Measurements from ENCODE around the gene PAPSS2. TPM values are rescaled to one million over a fixed set of nuclear protein-coding genes. Genes with fewer than 3 reads are reported as not detected.

PAPSS2 gene
- total and polyA plus RNA-seq, 10 donors, result 3.0 to 25.9 (median 12.6) TPM

GRCh38 chr10:87702260-87702972 is 42.7 kb downstream of the PAPSS2 start:
- DNase-seq, result no peak
- peaks cover 0 to 1% (median 0%) of the 10 kb centered on the region in 7 donors for H3K27me3 ChIP-seq (replicated peaks in 1 of 7)
- H3K36me3 ChIP-seq, result no peaks in the 10 kb centered on the region
- H3K9me3 ChIP-seq, result no peaks in the 10 kb centered on the region
- 82 to 88% (median 86%) methylated on average over 9 of the region's 9 CpGs for WGBS, 5 donors
- H3K27ac ChIP-seq, result no peak overlapping the region
- intact Hi-C loops (cut with DNase I; ENCODE audit: low total_unique reads), result no loop called here
- no peak for TF ChIP-seq CTCF (IDR thresholded peaks at IDR 0.05 in 8 of 11, conservative IDR thresholded peaks at IDR 0.05 in 3 of 11)
- H3K4me1 ChIP-seq, result no peaks in the 10 kb centered on the region
- no peak overlapping the region for H3K4me3 ChIP-seq

DNA sequence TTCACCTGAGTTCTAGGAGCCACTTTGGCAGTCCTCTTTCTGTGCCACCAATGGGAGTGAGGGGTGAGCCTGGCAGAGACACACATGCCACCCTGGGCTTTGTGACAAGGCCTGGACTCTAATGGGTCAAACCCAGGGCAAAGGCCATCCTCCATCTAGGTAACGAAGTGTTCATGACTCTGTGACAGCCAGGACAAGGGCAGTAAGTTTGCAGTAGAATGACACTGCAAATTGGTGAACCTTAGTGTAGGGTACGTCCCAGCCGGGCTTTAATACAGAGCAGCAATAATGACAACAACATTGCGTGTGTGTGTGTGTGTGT is 43.3 kb downstream of the PAPSS2 start:
- H3K27me3 ChIP-seq (replicated peaks in 1 of 7), result no peaks in the 10 kb centered on the region
- H3K36me3 ChIP-seq, result no peaks in the 10 kb centered on the region
- TF ChIP-seq CTCF (IDR thresholded peaks at IDR 0.05 in 8 of 11, conservative IDR thresholded peaks at IDR 0.05 in 3 of 11), result no peak
- TF ChIP-seq POLR2A (IDR thresholded peaks at IDR 0.05), result no peak
- no peak for TF ChIP-seq POLR2AphosphoS5 (IDR thresholded peaks at IDR 0.05)
- intact Hi-C loops (cut with DNase I; ENCODE audit: low total_unique reads), result no loop called here
- no peaks in the 10 kb centered on the region for H3K9me3 ChIP-seq
- 81 to 98% (median 92%) methylated on average over 4 of the region's 4 CpGs for WGBS, 5 donors
- no peaks in the 10 kb centered on the region for H3K4me1 ChIP-seq
- H3K4me3 ChIP-seq, result no peak overlapping the region
- no peak overlapping the region for H3K27ac ChIP-seq
- no peak for DNase-seq

DNA sequence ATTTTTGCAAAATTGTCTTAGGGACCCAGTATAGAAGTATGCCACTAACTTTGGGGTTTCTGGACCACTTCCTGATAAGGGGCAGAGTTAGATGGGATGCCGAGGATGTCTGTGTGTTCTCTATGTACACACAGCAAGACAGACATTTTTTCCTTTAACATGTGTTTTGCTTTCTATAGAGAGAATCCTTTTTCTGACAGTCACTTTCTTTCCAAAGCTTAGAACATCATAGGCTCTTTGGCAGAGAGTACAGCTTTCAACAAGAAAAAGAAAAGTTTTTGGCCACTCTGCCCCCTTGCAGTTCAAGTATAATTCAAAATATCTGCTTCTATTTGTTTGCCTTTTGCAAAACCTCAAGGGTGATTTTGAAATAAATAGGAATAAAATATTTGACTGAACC is 44.1 kb downstream of the PAPSS2 start:
- intact Hi-C loops (cut with DNase I; ENCODE audit: low total_unique reads), result no loop called here
- Histone ChIP-seq H3K27ac (no peak overlapping the region), H3K4me3 (no peak overlapping the region), H3K27me3 (replicated peaks in 1 of 7) (no peaks in the 10 kb centered on the region), H3K4me1 (no peaks in the 10 kb centered on the region), H3K36me3 (no peaks in the 10 kb centered on the region), H3K9me3 (no peaks in the 10 kb centered on the region)
- WGBS, 5 donors, result 55 to 81% (median 61%) methylated on average over 1 of the region's 1 CpG
- no peak for TF ChIP-seq CTCF (IDR thresholded peaks at IDR 0.05 in 8 of 11, conservative IDR thresholded peaks at IDR 0.05 in 3 of 11)
- no peak for TF ChIP-seq POLR2AphosphoS5 (IDR thresholded peaks at IDR 0.05)
- TF ChIP-seq POLR2A (IDR thresholded peaks at IDR 0.05), result no peak
- DNase-seq, result no peak

GRCh38 chr10:87705339-87705738 is 45.7 kb downstream of the PAPSS2 start:
- H3K27me3 ChIP-seq (replicated peaks in 1 of 7), result no peaks in the 10 kb centered on the region
- DNase-seq, result no peak
- H3K4me1 ChIP-seq, result no peaks in the 10 kb centered on the region
- H3K36me3 ChIP-seq, result no peaks in the 10 kb centered on the region
- TF ChIP-seq POLR2A (IDR thresholded peaks at IDR 0.05), result no peak
- no peak for TF ChIP-seq CTCF (IDR thresholded peaks at IDR 0.05 in 8 of 11, conservative IDR thresholded peaks at IDR 0.05 in 3 of 11)
- TF ChIP-seq POLR2AphosphoS5 (IDR thresholded peaks at IDR 0.05), result no peak
- H3K9me3 ChIP-seq, result no peaks in the 10 kb centered on the region
- intact Hi-C loops (cut with DNase I; ENCODE audit: low total_unique reads), result no loop called here
- H3K4me3 ChIP-seq, result no peak overlapping the region
- no peak overlapping the region for H3K27ac ChIP-seq

All from spleen (tissue), 11 donors.